ENCODE results near the gene USP21. TPM values are rescaled to one million over a fixed set of nuclear protein-coding genes. Genes with fewer than 3 reads are reported as not detected.
A peak's percentile ranks its signal among the peaks of the same experiment; 100 is the strongest.

USP21 gene
- polyA plus RNA-seq, 2 of the 4 experiments (the other 2 are of a cell fraction): 22.6 to 23.6 TPM

- Histone ChIP-seq H3K4me2 (no peak overlapping the region), H3K4me3 (no peak overlapping the region), H3K27ac (no peak overlapping the region), H3K4me1 (peaks cover 12% of the 10 kb centered on the region), H3K9me3 (no peaks in the 10 kb centered on the region)
- no peak for ATAC-seq
- no peak for FAIRE-seq
- CTCF ChIA-PET: interaction anchor here (0.5 to 18.8 kb wide), 8 partner anchors 8 to 1993 kb away, joined by 3 to 319 read pairs (median 4); partner anchors contain the start of genes APOA2, FCER1G and TOMM40L
- no peak for DNase-seq (ENCODE audit: low read depth in 1 of 2, low spot score in 1 of 2)
- 86% methylated on average over 12 of the region's 12 CpGs for WGBS (ENCODE audit: missing lambda C conversion rate)
- POLR2A ChIA-PET: interaction anchor here (0.5 kb wide), 1 partner anchor 65 kb away, joined by 3 read pairs; no protein-coding TSS in a partner anchor
- no peak for TF ChIP-seq MAFK (IDR thresholded peaks at IDR 0.05; ENCODE audit: partially characterized antibody)
Observed at GRCh38 chr1:161206411-161207140, 47.3 kb downstream of the USP21 start.

- FAIRE-seq (no peak), DNase-seq (ENCODE audit: low read depth in 1 of 2, low spot score in 1 of 2) (no peak), ATAC-seq (no peak)
- 87% methylated on average over 8 of the region's 8 CpGs for WGBS (ENCODE audit: missing lambda C conversion rate)
- Histone ChIP-seq H3K9me3 (no peaks in the 10 kb centered on the region), H3K4me2 (no peak overlapping the region), H3K4me1 (peaks cover 11% of the 10 kb centered on the region; the same call in 2 of the 3 replicates), H3K27ac (no peak overlapping the region), H3K4me3 (no peak overlapping the region)
- no peak for TF ChIP-seq HOXB5 (CRISPR knock-in tag; IDR thresholded peaks at IDR 0.05)
- ChIA-PET POLR2A (no interaction called here), CTCF (interaction anchor here (0.7 to 18.8 kb wide), 5 partner anchors 9 to 176 kb away, joined by 4 to 319 read pairs (median 93); partner anchors contain the start of genes APOA2, FCER1G and TOMM40L)
Observed at GRCh38 chr1:161207173-161207572, 47.9 kb downstream of the USP21 start.

GRCh38 chr1:161209790-161210409 is 50.6 kb downstream of the USP21 start:
- WGBS (ENCODE audit: missing lambda C conversion rate): 25% methylated on average over 11 of the region's 11 CpGs
- H3K4me1 ChIP-seq: 0 out of 3 replicates have a peak, but pooled peaks cover 3% of the 10 kb centered on the region
- ChIA-PET POLR2A (interaction anchor here (1.2 to 3.1 kb wide), 2 partner anchors 8 to 16 kb away, joined by 5 to 10 read pairs; partner anchors contain the start of genes NDUFS2 and TOMM40L), CTCF (interaction anchor here (0.6 to 18.8 kb wide), 12 partner anchors 8 to 174 kb away, joined by 3 to 319 read pairs (median 6); partner anchors contain the start of genes APOA2, FCER1G, NDUFS2 and TOMM40L)
- no peaks in the 10 kb centered on the region for H3K9me3 ChIP-seq
- ATAC-seq: peak; percentile 95 to 98
- no peak overlapping the region for H3K4me3 ChIP-seq
- FAIRE-seq: no peak
- TF ChIP-seq SMC3 (IDR thresholded peaks at IDR 0.05) (peak; percentile 71), CTCF (IDR thresholded peaks at IDR 0.05) (peak; percentile 83), MAZ (IDR thresholded peaks at IDR 0.05; ENCODE audit: borderline replicate concordance, low read depth, low read length) (no peak), CHD4 (IDR thresholded peaks at IDR 0.05; ENCODE audit: borderline replicate concordance) (no peak), RAD21 (conservative IDR thresholded peaks at IDR 0.05 in 1 of 2, IDR thresholded peaks at IDR 0.05 in 1 of 2) (peak; percentile 78 to 79), BHLHE40 (IDR thresholded peaks at IDR 0.05; ENCODE audit: low read depth, low read length) (no peak), BCL3 (IDR thresholded peaks at IDR 0.05) (no peak)
- no peak overlapping the region for H3K27ac ChIP-seq
- no peak overlapping the region for H3K4me2 ChIP-seq
- DNase-seq (ENCODE audit: low read depth in 1 of 2, low spot score in 1 of 2): peak; percentile 77 to 90

GRCh38 chr1:161214369-161214768 is 55.1 kb downstream of the USP21 start:
- ATAC-seq: no peak
- no peak overlapping the region for H3K27ac ChIP-seq
- CTCF ChIA-PET: interaction anchor here (7.3 to 20.1 kb wide), 2 partner anchors 7 to 14 kb away, joined by 66 to 319 read pairs; partner anchors contain the start of genes NDUFS2 and TOMM40L
- H3K9me3 ChIP-seq: no peaks in the 10 kb centered on the region
- no peak for FAIRE-seq
- POLR2A ChIA-PET: no interaction called here
- H3K4me2 ChIP-seq: no peak overlapping the region
- no peak for DNase-seq (ENCODE audit: low read depth in 1 of 2, low spot score in 1 of 2)
- H3K4me1 ChIP-seq: 0 out of 3 replicates have a peak, but pooled peaks cover 3% of the 10 kb centered on the region
- H3K4me3 ChIP-seq: no peak overlapping the region
- WGBS (ENCODE audit: missing lambda C conversion rate): 93% methylated on average over 9 of the region's 9 CpGs
- TF ChIP-seq USF2 (IDR thresholded peaks at IDR 0.05) (no peak), HEYL (CRISPR knock-in tag; IDR thresholded peaks at IDR 0.05) (no peak), REST (IDR thresholded peaks at IDR 0.05) (no peak), JUNB (IDR thresholded peaks at IDR 0.05) (no peak), HOXB13 (CRISPR knock-in tag; IDR thresholded peaks at IDR 0.05; ENCODE audit: low read depth) (no peak), CHD2 (IDR thresholded peaks at IDR 0.05; ENCODE audit: low read length, partially characterized antibody) (no peak), RARB (CRISPR knock-in tag; IDR thresholded peaks at IDR 0.05) (no peak), ZNF302 (CRISPR knock-in tag; IDR thresholded peaks at IDR 0.05) (no peak), EHF (CRISPR knock-in tag; IDR thresholded peaks at IDR 0.05) (no peak), HOXB5 (CRISPR knock-in tag; IDR thresholded peaks at IDR 0.05) (no peak)
